ENCODE data around the gene NUDCD3. TPM values are rescaled to one million over a fixed set of nuclear protein-coding genes. Genes with fewer than 3 reads are reported as not detected.

Gene NUDCD3
- total RNA-seq, 1 donor from 2014 or later, result 105 TPM

GRCh38 chr7:44398953-44399574, 91.4 kb downstream of the NUDCD3 start:
- H3K9me3 Mint-ChIP-seq (ENCODE audit: low read depth), result no peaks in the 10 kb centered on the region
- H3K4me1 Mint-ChIP-seq (ENCODE audit: low read depth), result peaks cover 6% of the 10 kb centered on the region
- H3K27me3 Mint-ChIP-seq (ENCODE audit: low read depth), result no peaks in the 10 kb centered on the region
- H3K27ac Mint-ChIP-seq (ENCODE audit: unreplicated experiment), result no peak overlapping the region
- no peak for DNase-seq (ENCODE audit: low spot score)
- H3K4me3 Mint-ChIP-seq (ENCODE audit: unreplicated experiment), result no peak overlapping the region
- TF ChIP-seq CTCF (IDR thresholded peaks at IDR 0.05), result no peak
- H3K36me3 Mint-ChIP-seq (ENCODE audit: low read depth), result peaks cover 17% of the 10 kb centered on the region

GRCh38 chr7:44398511-44398911, 91.9 kb downstream of the NUDCD3 start:
- peaks cover 19% of the 10 kb centered on the region for H3K36me3 Mint-ChIP-seq (ENCODE audit: low read depth)
- TF ChIP-seq CTCF (IDR thresholded peaks at IDR 0.05), result no peak
- no peak overlapping the region for H3K27ac Mint-ChIP-seq (ENCODE audit: unreplicated experiment)
- H3K4me1 Mint-ChIP-seq (ENCODE audit: low read depth), result peaks cover 6% of the 10 kb centered on the region
- H3K27me3 Mint-ChIP-seq (ENCODE audit: low read depth), result no peaks in the 10 kb centered on the region
- H3K9me3 Mint-ChIP-seq (ENCODE audit: low read depth), result no peaks in the 10 kb centered on the region
- DNase-seq (ENCODE audit: low spot score), result no peak
- no peak overlapping the region for H3K4me3 Mint-ChIP-seq (ENCODE audit: unreplicated experiment)

- H3K27me3 Mint-ChIP-seq (ENCODE audit: low read depth), result no peaks in the 10 kb centered on the region
- H3K36me3 Mint-ChIP-seq (ENCODE audit: low read depth), result peaks cover 15% of the 10 kb centered on the region
- H3K4me3 Mint-ChIP-seq (ENCODE audit: unreplicated experiment), result no peak overlapping the region
- DNase-seq (ENCODE audit: low spot score), result no peak
- H3K27ac Mint-ChIP-seq (ENCODE audit: unreplicated experiment), result no peak overlapping the region
- no peak for TF ChIP-seq CTCF (IDR thresholded peaks at IDR 0.05)
- no peaks in the 10 kb centered on the region for H3K9me3 Mint-ChIP-seq (ENCODE audit: low read depth)
- peaks cover 6% of the 10 kb centered on the region for H3K4me1 Mint-ChIP-seq (ENCODE audit: low read depth)
Measured at GRCh38 chr7:44396931-44397545, 93.4 kb downstream of the NUDCD3 start.

- peaks cover 6% of the 10 kb centered on the region for H3K4me1 Mint-ChIP-seq (ENCODE audit: low read depth)
- TF ChIP-seq CTCF (IDR thresholded peaks at IDR 0.05), result no peak
- H3K36me3 Mint-ChIP-seq (ENCODE audit: low read depth), result peaks cover 15% of the 10 kb centered on the region
- DNase-seq (ENCODE audit: low spot score), result no peak
- no peak overlapping the region for H3K27ac Mint-ChIP-seq (ENCODE audit: unreplicated experiment)
- H3K4me3 Mint-ChIP-seq (ENCODE audit: unreplicated experiment), result no peak overlapping the region
- H3K27me3 Mint-ChIP-seq (ENCODE audit: low read depth), result no peaks in the 10 kb centered on the region
- no peaks in the 10 kb centered on the region for H3K9me3 Mint-ChIP-seq (ENCODE audit: low read depth)
Measured at GRCh38 chr7:44396496-44396895, 94.0 kb downstream of the NUDCD3 start.

GRCh38 chr7:44395067-44395466, 95.4 kb downstream of the NUDCD3 start:
- H3K9me3 Mint-ChIP-seq (ENCODE audit: low read depth), result no peaks in the 10 kb centered on the region
- peaks cover 6% of the 10 kb centered on the region for H3K4me1 Mint-ChIP-seq (ENCODE audit: low read depth)
- no peak overlapping the region for H3K4me3 Mint-ChIP-seq (ENCODE audit: unreplicated experiment)
- no peaks in the 10 kb centered on the region for H3K27me3 Mint-ChIP-seq (ENCODE audit: low read depth)
- DNase-seq (ENCODE audit: low spot score), result no peak
- TF ChIP-seq CTCF (IDR thresholded peaks at IDR 0.05), result no peak
- H3K36me3 Mint-ChIP-seq (ENCODE audit: low read depth), result peaks cover 23% of the 10 kb centered on the region
- H3K27ac Mint-ChIP-seq (ENCODE audit: unreplicated experiment), result no peak overlapping the region

Measured in chondrocyte (in vitro differentiated cells).